ENCODE data around the gene LEP. TPM values are rescaled to one million over a fixed set of nuclear protein-coding genes. Genes with fewer than 3 reads are reported as not detected.

The LEP gene
- total and polyA plus RNA-seq, 4 donors, result 0.02 TPM; not detected in 3

GRCh38 chr7:128244861-128245260, 3.8 kb downstream of the LEP start:
- H3K4me1 ChIP-seq (ENCODE audit: control insufficient read depth in 4 of 4, insufficient read depth in 4 of 4, low read length in 3 of 4), result no peaks in the 10 kb centered on the region
- TF ChIP-seq YY1 (IDR thresholded peaks at IDR 0.05) (no peak), REST (IDR thresholded peaks at IDR 0.05) (no peak), JUND (IDR thresholded peaks at IDR 0.05) (no peak), HNF4G (IDR thresholded peaks at IDR 0.05) (no peak), SP1 (IDR thresholded peaks at IDR 0.05) (no peak), RXRA (IDR thresholded peaks at IDR 0.05) (no peak), GABPA (IDR thresholded peaks at IDR 0.05 in 1 of 2, conservative IDR thresholded peaks at IDR 0.05 in 1 of 2) (no peak), FOXA1 (IDR thresholded peaks at IDR 0.05) (no peak), MAX (IDR thresholded peaks at IDR 0.05) (no peak), HNF4A (conservative IDR thresholded peaks at IDR 0.05) (no peak), EGR1 (IDR thresholded peaks at IDR 0.05; ENCODE audit: low read depth in 2 of 2) (no peak)
- no peak overlapping the region for H3K4me3 ChIP-seq (ENCODE audit: low read depth in 1 of 3, low read length in 3 of 3)
- peaks cover 0 to 2% (median 0%) of the 10 kb centered on the region in 4 donors for H3K9me3 ChIP-seq (ENCODE audit: control insufficient read depth in 4 of 4, low read length in 3 of 4)
- no peak overlapping the region for H3K27ac ChIP-seq (ENCODE audit: low read depth in 1 of 2, low read length in 2 of 2)
- H3K36me3 ChIP-seq (ENCODE audit: control insufficient read depth in 4 of 4, insufficient read depth in 3 of 4, low read depth in 1 of 4, low read length in 3 of 4), result no peaks in the 10 kb centered on the region
- no peak for DNase-seq (ENCODE audit: low spot score)
- WGBS, result 82% methylated on average over 3 of the region's 3 CpGs
- H3K9ac ChIP-seq (ENCODE audit: low read depth in 1 of 2, low read length in 2 of 2), result no peak overlapping the region
- peaks cover 4 to 10% (median 5%) of the 10 kb centered on the region in 4 donors for H3K27me3 ChIP-seq (ENCODE audit: control insufficient read depth in 4 of 4, insufficient read depth in 4 of 4, low read length in 3 of 4)

- H3K27me3 ChIP-seq (ENCODE audit: control insufficient read depth in 4 of 4, insufficient read depth in 4 of 4, low read length in 3 of 4), result no peaks in the 10 kb centered on the region
- TF ChIP-seq HNF4A (conservative IDR thresholded peaks at IDR 0.05) (no peak), CTCF (IDR thresholded peaks at IDR 0.05; ENCODE audit: low read depth, low read length, missing input control) (no peak), GABPA (IDR thresholded peaks at IDR 0.05 in 1 of 2, conservative IDR thresholded peaks at IDR 0.05 in 1 of 2) (no peak), FOXA1 (IDR thresholded peaks at IDR 0.05) (no peak), NR2F2 (IDR thresholded peaks at IDR 0.05) (no peak), MAX (IDR thresholded peaks at IDR 0.05) (no peak), TAF1 (conservative IDR thresholded peaks at IDR 0.05) (no peak), FOXA2 (IDR thresholded peaks at IDR 0.05) (no peak), ZBTB33 (IDR thresholded peaks at IDR 0.05) (no peak), HNF4G (IDR thresholded peaks at IDR 0.05) (no peak), RXRA (IDR thresholded peaks at IDR 0.05) (no peak), ATF3 (IDR thresholded peaks at IDR 0.05) (no peak), JUND (IDR thresholded peaks at IDR 0.05) (no peak), YY1 (IDR thresholded peaks at IDR 0.05) (no peak), RAD21 (IDR thresholded peaks at IDR 0.05) (no peak), EGR1 (IDR thresholded peaks at IDR 0.05; ENCODE audit: low read depth in 2 of 2) (no peak), REST (IDR thresholded peaks at IDR 0.05) (no peak), SP1 (IDR thresholded peaks at IDR 0.05) (no peak)
- DNase-seq (ENCODE audit: low spot score), result no peak
- WGBS, result 88% methylated on average over 5 of the region's 5 CpGs
- no peak overlapping the region for H3K4me3 ChIP-seq (ENCODE audit: low read depth in 1 of 3, low read length in 3 of 3)
- H3K9ac ChIP-seq (ENCODE audit: low read depth in 1 of 2, low read length in 2 of 2), result no peak overlapping the region
- no peaks in the 10 kb centered on the region for H3K9me3 ChIP-seq (ENCODE audit: control insufficient read depth in 4 of 4, low read length in 3 of 4)
- H3K36me3 ChIP-seq (ENCODE audit: control insufficient read depth in 4 of 4, insufficient read depth in 3 of 4, low read depth in 1 of 4, low read length in 3 of 4), result no peaks in the 10 kb centered on the region
- H3K4me1 ChIP-seq (ENCODE audit: control insufficient read depth in 4 of 4, insufficient read depth in 4 of 4, low read length in 3 of 4), result no peaks in the 10 kb centered on the region
- H3K27ac ChIP-seq (ENCODE audit: low read depth in 1 of 2, low read length in 2 of 2), result no peak overlapping the region
Observed at GRCh38 chr7:128247108-128247507, 6.0 kb downstream of the LEP start.

Data from liver (tissue), 9 donors.